Measurements from ENCODE around the gene CREB5.
A peak's percentile ranks its signal among the peaks of the same experiment; 100 is the strongest.

The CREB5 gene

DNA sequence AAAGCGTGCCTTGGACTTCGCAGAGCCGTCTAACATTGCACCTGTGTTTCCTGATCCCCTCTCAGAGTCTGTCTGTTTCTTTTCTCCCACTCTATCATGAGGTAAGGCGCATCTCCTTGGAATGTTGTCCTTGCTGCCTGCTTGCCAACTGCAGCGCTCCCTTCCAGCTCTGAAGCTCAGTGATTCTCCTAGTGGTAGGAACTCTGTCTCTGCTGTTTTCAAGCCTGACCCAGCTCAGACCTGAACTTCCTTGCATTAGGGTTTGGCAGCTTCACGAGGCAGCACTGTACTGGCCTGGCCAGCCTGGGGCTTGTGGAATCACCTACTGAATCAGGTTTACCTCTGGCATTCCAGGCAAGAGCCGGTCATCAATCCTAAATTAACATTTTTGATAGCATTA, 123.9 kb downstream of the CREB5 start:
- TF ChIP-seq SNAI2 (CRISPR knock-in tag; IDR thresholded peaks at IDR 0.05): no peak
- TF ChIP-seq OSR1 (CRISPR knock-in tag; IDR thresholded peaks at IDR 0.05): no peak
- TF ChIP-seq, protein P1, sequence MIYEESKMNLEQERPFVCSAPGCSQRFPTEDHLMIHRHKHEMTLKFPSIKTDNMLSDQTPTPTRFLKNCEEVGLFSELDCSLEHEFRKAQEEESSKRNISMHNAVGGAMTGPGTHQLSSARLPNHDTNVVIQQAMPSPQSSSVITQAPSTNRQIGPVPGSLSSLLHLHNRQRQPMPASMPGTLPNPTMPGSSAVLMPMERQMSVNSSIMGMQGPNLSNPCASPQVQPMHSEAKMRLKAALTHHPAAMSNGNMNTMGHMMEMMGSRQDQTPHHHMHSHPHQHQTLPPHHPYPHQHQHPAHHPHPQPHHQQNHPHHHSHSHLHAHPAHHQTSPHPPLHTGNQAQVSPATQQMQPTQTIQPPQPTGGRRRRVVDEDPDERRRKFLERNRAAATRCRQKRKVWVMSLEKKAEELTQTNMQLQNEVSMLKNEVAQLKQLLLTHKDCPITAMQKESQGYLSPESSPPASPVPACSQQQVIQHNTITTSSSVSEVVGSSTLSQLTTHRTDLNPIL (CRISPR knock-in tag; IDR thresholded peaks at IDR 0.05; ENCODE audit: low read depth): no peak
- TF ChIP-seq ZNF8 (CRISPR knock-in tag; IDR thresholded peaks at IDR 0.05): no peak
- no peak for TF ChIP-seq GLIS3 (CRISPR knock-in tag; IDR thresholded peaks at IDR 0.05)
- no peak for TF ChIP-seq TOX (CRISPR knock-in tag; IDR thresholded peaks at IDR 0.05; ENCODE audit: borderline replicate concordance)
- TF ChIP-seq, protein P2, sequence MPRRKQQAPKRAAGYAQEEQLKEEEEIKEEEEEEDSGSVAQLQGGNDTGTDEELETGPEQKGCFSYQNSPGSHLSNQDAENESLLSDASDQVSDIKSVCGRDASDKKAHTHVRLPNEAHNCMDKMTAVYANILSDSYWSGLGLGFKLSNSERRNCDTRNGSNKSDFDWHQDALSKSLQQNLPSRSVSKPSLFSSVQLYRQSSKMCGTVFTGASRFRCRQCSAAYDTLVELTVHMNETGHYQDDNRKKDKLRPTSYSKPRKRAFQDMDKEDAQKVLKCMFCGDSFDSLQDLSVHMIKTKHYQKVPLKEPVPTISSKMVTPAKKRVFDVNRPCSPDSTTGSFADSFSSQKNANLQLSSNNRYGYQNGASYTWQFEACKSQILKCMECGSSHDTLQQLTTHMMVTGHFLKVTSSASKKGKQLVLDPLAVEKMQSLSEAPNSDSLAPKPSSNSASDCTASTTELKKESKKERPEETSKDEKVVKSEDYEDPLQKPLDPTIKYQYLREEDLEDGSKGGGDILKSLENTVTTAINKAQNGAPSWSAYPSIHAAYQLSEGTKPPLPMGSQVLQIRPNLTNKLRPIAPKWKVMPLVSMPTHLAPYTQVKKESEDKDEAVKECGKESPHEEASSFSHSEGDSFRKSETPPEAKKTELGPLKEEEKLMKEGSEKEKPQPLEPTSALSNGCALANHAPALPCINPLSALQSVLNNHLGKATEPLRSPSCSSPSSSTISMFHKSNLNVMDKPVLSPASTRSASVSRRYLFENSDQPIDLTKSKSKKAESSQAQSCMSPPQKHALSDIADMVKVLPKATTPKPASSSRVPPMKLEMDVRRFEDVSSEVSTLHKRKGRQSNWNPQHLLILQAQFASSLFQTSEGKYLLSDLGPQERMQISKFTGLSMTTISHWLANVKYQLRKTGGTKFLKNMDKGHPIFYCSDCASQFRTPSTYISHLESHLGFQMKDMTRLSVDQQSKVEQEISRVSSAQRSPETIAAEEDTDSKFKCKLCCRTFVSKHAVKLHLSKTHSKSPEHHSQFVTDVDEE (CRISPR knock-in tag; IDR thresholded peaks at IDR 0.05): no peak
- TF ChIP-seq TCF4 (CRISPR knock-in tag; IDR thresholded peaks at IDR 0.05; ENCODE audit: borderline replicate concordance): no peak
- TF ChIP-seq CSDC2 (CRISPR knock-in tag; IDR thresholded peaks at IDR 0.05): no peak
- TF ChIP-seq ZFP3 (CRISPR knock-in tag; IDR thresholded peaks at IDR 0.05): no peak
- TF ChIP-seq, protein P3, sequence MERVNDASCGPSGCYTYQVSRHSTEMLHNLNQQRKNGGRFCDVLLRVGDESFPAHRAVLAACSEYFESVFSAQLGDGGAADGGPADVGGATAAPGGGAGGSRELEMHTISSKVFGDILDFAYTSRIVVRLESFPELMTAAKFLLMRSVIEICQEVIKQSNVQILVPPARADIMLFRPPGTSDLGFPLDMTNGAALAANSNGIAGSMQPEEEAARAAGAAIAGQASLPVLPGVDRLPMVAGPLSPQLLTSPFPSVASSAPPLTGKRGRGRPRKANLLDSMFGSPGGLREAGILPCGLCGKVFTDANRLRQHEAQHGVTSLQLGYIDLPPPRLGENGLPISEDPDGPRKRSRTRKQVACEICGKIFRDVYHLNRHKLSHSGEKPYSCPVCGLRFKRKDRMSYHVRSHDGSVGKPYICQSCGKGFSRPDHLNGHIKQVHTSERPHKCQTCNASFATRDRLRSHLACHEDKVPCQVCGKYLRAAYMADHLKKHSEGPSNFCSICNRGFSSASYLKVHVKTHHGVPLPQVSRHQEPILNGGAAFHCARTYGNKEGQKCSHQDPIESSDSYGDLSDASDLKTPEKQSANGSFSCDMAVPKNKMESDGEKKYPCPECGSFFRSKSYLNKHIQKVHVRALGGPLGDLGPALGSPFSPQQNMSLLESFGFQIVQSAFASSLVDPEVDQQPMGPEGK (CRISPR knock-in tag; IDR thresholded peaks at IDR 0.05; ENCODE audit: borderline replicate concordance): no peak
- TF ChIP-seq ZC3H10 (CRISPR knock-in tag; IDR thresholded peaks at IDR 0.05): no peak
- ATAC-seq: peak; percentile 93

DNA sequence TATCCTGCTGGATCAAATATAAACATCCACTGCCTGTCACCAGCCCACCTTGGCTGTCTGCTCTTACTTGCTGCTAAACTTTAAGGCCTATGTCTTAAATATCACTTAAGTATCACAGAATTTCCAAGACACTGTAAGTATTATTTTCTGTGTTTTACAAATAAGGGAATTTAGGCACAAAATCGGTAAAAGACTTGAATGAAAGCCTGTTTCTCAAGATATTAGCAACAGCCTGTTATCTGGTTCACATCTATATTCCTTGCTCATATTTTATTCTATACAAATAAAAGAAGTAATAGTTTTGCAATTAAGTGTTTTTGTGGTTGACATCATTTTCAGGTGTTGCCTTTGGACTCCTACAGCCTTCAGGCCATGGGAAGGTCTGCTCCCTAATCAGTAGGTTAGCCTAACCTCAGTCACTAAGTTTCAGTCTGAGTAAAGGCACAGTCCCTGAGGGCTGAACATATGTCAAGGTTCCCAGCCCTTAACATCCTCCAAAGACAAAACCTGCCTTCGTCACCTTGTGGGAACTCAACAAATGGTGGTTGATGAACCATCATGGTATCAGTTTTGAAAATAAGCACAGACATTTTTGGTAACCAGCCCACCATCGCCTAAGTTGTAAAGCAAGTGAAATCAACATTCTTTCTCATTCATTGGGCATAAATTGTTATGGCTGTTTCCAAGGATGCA, 127.1 kb downstream of the CREB5 start:
- ATAC-seq: no peak

More for the DNA sequence above, 127.1 kb downstream of the CREB5 start:
- TF ChIP-seq TOX (CRISPR knock-in tag; IDR thresholded peaks at IDR 0.05; ENCODE audit: borderline replicate concordance): no peak
- TF ChIP-seq OSR1 (CRISPR knock-in tag; IDR thresholded peaks at IDR 0.05): no peak
- TF ChIP-seq, protein P4, sequence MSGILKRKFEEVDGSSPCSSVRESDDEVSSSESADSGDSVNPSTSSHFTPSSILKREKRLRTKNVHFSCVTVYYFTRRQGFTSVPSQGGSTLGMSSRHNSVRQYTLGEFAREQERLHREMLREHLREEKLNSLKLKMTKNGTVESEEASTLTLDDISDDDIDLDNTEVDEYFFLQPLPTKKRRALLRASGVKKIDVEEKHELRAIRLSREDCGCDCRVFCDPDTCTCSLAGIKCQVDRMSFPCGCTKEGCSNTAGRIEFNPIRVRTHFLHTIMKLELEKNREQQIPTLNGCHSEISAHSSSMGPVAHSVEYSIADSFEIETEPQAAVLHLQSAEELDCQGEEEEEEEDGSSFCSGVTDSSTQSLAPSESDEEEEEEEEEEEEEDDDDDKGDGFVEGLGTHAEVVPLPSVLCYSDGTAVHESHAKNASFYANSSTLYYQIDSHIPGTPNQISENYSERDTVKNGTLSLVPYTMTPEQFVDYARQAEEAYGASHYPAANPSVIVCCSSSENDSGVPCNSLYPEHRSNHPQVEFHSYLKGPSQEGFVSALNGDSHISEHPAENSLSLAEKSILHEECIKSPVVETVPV (CRISPR knock-in tag; IDR thresholded peaks at IDR 0.05): no peak
- no peak for TF ChIP-seq RARB (CRISPR knock-in tag; IDR thresholded peaks at IDR 0.05)
- no peak for TF ChIP-seq ZC3H10 (CRISPR knock-in tag; IDR thresholded peaks at IDR 0.05)
- no peak for TF ChIP-seq ARNTL (CRISPR knock-in tag; IDR thresholded peaks at IDR 0.05; ENCODE audit: borderline replicate concordance, low read depth)
- no peak for TF ChIP-seq ZNF70 (CRISPR knock-in tag; IDR thresholded peaks at IDR 0.05)
- TF ChIP-seq SNAI2 (CRISPR knock-in tag; IDR thresholded peaks at IDR 0.05): no peak
- TF ChIP-seq, protein P2 (CRISPR knock-in tag; IDR thresholded peaks at IDR 0.05): no peak
- TF ChIP-seq CSDC2 (CRISPR knock-in tag; IDR thresholded peaks at IDR 0.05): no peak
- no peak for TF ChIP-seq ZFP3 (CRISPR knock-in tag; IDR thresholded peaks at IDR 0.05)
- no peak for TF ChIP-seq ESRRG (CRISPR knock-in tag; IDR thresholded peaks at IDR 0.05)
- no peak for TF ChIP-seq TCF4 (CRISPR knock-in tag; IDR thresholded peaks at IDR 0.05; ENCODE audit: borderline replicate concordance)
- TF ChIP-seq GLIS3 (CRISPR knock-in tag; IDR thresholded peaks at IDR 0.05): no peak

All from SK-N-SH treated with all-trans-retinoic acid at 6 μM for 48 hours (cell line).